Body of pancreas (tissue), 4 donors: ENCODE measurements around the gene CDK19.
"Not testable (repeated sequence)": the region's sequence is repeated elsewhere in the genome, so short reads cannot be mapped to it uniquely, and the experiment has no call there.

Experiments
- POLR2A ChIP-seq, 3 donors: fragments of 450-650 bp; IDR thresholded peaks; one replicate each; pipeline ENCODE4 v1.6.1; 2016; ENCODE audit warnings: antibody characterized with exemption in 3 of 3, mild to moderate bottlenecking in 2 of 3
- TF ChIP-seq, protein P1 (sequence below), 7 experiments: fragments of 450-650 bp in 4 of 7; fragments of 200-600 bp in 3 of 7; sonication (generic) in 3 of 7; IDR thresholded peaks; one replicate each; pipeline ENCODE4 v1.5.1; 2016 to 2019; ENCODE audit warnings: antibody characterized with exemption in 7 of 7

DNA sequence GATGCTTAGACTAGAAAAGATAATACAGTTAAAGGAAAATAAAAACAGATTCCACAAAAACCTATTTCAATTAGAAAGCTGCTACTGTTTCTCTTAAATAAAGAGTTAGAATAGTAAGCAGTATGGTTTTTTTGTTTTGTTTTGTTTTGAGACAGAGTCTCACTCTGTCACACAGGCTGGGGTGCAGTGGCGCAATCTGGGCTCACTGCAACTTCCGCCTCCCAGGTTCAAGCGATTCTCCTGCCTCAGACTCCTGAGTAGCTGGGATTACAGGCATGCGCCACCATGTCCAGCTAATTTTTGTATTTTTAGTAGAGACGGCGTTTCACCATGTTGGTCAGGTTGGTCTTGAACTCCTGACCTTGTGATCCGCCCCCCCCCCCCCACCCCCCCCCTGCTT, 95.7 kb downstream of the CDK19 start:
- TF ChIP-seq, protein P1, sequence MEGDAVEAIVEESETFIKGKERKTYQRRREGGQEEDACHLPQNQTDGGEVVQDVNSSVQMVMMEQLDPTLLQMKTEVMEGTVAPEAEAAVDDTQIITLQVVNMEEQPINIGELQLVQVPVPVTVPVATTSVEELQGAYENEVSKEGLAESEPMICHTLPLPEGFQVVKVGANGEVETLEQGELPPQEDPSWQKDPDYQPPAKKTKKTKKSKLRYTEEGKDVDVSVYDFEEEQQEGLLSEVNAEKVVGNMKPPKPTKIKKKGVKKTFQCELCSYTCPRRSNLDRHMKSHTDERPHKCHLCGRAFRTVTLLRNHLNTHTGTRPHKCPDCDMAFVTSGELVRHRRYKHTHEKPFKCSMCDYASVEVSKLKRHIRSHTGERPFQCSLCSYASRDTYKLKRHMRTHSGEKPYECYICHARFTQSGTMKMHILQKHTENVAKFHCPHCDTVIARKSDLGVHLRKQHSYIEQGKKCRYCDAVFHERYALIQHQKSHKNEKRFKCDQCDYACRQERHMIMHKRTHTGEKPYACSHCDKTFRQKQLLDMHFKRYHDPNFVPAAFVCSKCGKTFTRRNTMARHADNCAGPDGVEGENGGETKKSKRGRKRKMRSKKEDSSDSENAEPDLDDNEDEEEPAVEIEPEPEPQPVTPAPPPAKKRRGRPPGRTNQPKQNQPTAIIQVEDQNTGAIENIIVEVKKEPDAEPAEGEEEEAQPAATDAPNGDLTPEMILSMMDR (IDR thresholded peaks at IDR 0.05) = not testable (repeated sequence)
- not testable (repeated sequence) for TF ChIP-seq POLR2A (IDR thresholded peaks at IDR 0.05)
